ENCODE results near the gene NEAT1.

The NEAT1 gene

GRCh38 chr11:65430406-65431217, 8.0 kb downstream of the NEAT1 start:
- Histone ChIP-seq H4K20me1 (ENCODE audit: insufficient read depth, low read length, poor library complexity, severe bottlenecking) (peaks cover 70% of the 10 kb centered on the region), H3K4me1 (ENCODE audit: insufficient read depth, low read length, poor library complexity, severe bottlenecking) (peaks cover 72% of the 10 kb centered on the region), H3K4me2 (ENCODE audit: low read depth, low read length, poor library complexity, severe bottlenecking) (peak overlapping the region; percentile 99), H3K9ac (ENCODE audit: low read depth, low read length, poor library complexity, severe bottlenecking) (peak overlapping the region; percentile 100), H3K27me3 (ENCODE audit: insufficient read depth, low read length, poor library complexity, severe bottlenecking) (no peaks in the 10 kb centered on the region), H3F3A (ENCODE audit: low read depth) (peaks cover 26% of the 10 kb centered on the region), H3K4me3 (ENCODE audit: low read length, poor library complexity, severe bottlenecking) (peak overlapping the region; percentile 94), H3K9me2 (replicated peaks; ENCODE audit: low read depth, low read length) (no peaks in the 10 kb centered on the region), H2AFZ (ENCODE audit: low read length) (no peak overlapping the region), H3K36me3 (ENCODE audit: insufficient read depth, low read length) (peaks cover 8% of the 10 kb centered on the region), H3K9me3 (ENCODE audit: insufficient read depth, low read depth, low read length) (no peaks in the 10 kb centered on the region), H3K79me2 (ENCODE audit: insufficient read depth, low read length) (peaks cover 93% of the 10 kb centered on the region)
- TF ChIP-seq EZH2phosphoT487 (IDR thresholded peaks at IDR 0.05; ENCODE audit: borderline replicate concordance), result no peak
- TF ChIP-seq CTCF (conservative IDR thresholded peaks at IDR 0.05; ENCODE audit: low read length), result no peak

DNA sequence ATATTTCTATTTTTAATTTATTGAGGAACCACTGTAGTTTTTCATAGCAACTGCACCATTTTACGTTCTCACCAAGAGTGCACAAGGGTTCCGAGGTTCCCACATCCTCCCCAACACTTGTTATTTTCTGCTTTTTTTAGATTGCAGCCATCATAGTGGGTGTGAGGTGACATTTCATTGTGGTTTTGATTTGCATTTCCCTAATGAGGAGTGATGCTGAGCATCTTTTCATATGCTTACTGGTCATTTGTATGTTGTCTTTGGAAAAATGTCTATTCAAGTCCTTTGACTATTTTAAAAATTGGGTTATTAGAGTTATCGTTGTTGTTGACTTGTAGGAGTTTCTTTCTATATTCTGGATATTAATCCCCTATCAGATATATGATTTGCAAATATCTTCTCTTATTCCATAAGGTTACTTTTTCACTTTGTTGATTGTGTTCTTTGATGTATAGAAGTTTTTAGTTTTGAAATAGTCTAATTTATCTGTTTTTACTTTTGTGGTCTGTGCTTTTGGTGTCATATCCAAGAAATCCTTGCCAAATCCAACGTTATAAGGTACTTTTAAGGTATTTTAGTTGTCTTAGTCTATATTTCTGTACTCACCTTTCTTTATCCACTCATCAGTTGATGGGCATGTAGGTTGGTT, 9.0 kb downstream of the NEAT1 start:
- H2AFZ ChIP-seq (ENCODE audit: low read length), result no peak overlapping the region
- H3F3A ChIP-seq (ENCODE audit: low read depth), result peaks cover 24% of the 10 kb centered on the region
- H3K4me2 ChIP-seq (ENCODE audit: low read depth, low read length, poor library complexity, severe bottlenecking), result peak overlapping the region; percentile 99
- H3K79me2 ChIP-seq (ENCODE audit: insufficient read depth, low read length), result peaks cover 83% of the 10 kb centered on the region
- H3K9me2 ChIP-seq (replicated peaks; ENCODE audit: low read depth, low read length), result no peaks in the 10 kb centered on the region
- H3K36me3 ChIP-seq (ENCODE audit: insufficient read depth, low read length), result peaks cover 11% of the 10 kb centered on the region; the same call in 1 of the 2 replicates
- no peaks in the 10 kb centered on the region for H3K27me3 ChIP-seq (ENCODE audit: insufficient read depth, low read length, poor library complexity, severe bottlenecking)
- H3K9ac ChIP-seq (ENCODE audit: low read depth, low read length, poor library complexity, severe bottlenecking), result peak overlapping the region; percentile 100
- H3K9me3 ChIP-seq (ENCODE audit: insufficient read depth, low read depth, low read length), result no peaks in the 10 kb centered on the region
- H3K4me3 ChIP-seq (ENCODE audit: low read length, poor library complexity, severe bottlenecking), result peak overlapping the region; percentile 94
- peaks cover 63% of the 10 kb centered on the region for H3K4me1 ChIP-seq (ENCODE audit: insufficient read depth, low read length, poor library complexity, severe bottlenecking)
- TF ChIP-seq EZH2phosphoT487 (IDR thresholded peaks at IDR 0.05; ENCODE audit: borderline replicate concordance) (no peak), CTCF (conservative IDR thresholded peaks at IDR 0.05; ENCODE audit: low read length) (no peak)
- H4K20me1 ChIP-seq (ENCODE audit: insufficient read depth, low read length, poor library complexity, severe bottlenecking), result peaks cover 60% of the 10 kb centered on the region

DNA sequence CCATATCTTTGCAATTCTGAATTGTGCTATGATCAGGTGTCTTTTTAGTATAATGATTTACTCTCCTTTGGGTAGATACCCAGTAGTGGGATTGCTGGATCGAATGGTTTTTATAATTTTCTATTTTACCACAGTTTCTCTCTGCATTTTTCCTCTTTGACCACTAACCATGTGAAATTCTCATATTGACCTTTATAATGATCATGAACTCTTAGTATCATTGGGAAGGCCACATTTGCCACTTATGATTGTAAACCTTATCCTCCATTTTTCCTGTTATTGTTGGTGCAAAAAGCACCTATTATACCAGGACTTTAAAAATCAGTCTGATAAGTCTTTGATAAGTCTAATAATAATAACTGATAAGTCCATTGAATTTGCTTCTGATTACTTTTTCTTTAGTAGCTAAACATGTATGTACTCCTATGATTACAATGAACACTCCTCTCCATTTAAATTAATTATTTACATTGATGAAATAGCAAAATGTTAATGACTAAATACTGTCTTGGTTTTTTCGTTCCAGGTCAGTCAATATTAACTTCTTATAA, 9.6 kb downstream of the NEAT1 start:
- Histone ChIP-seq H3K9me3 (ENCODE audit: insufficient read depth, low read depth, low read length) (no peaks in the 10 kb centered on the region), H3K79me2 (ENCODE audit: insufficient read depth, low read length) (peaks cover 77% of the 10 kb centered on the region), H3F3A (ENCODE audit: low read depth) (peaks cover 24% of the 10 kb centered on the region), H3K9ac (ENCODE audit: low read depth, low read length, poor library complexity, severe bottlenecking) (no peak overlapping the region), H3K4me3 (ENCODE audit: low read length, poor library complexity, severe bottlenecking) (no peak overlapping the region), H3K4me1 (ENCODE audit: insufficient read depth, low read length, poor library complexity, severe bottlenecking) (peaks cover 57% of the 10 kb centered on the region), H4K20me1 (ENCODE audit: insufficient read depth, low read length, poor library complexity, severe bottlenecking) (peaks cover 54% of the 10 kb centered on the region), H2AFZ (ENCODE audit: low read length) (no peak overlapping the region), H3K4me2 (ENCODE audit: low read depth, low read length, poor library complexity, severe bottlenecking) (peak overlapping the region; percentile 99), H3K9me2 (replicated peaks; ENCODE audit: low read depth, low read length) (no peaks in the 10 kb centered on the region), H3K27me3 (ENCODE audit: insufficient read depth, low read length, poor library complexity, severe bottlenecking) (no peaks in the 10 kb centered on the region), H3K36me3 (ENCODE audit: insufficient read depth, low read length) (peaks cover 12% of the 10 kb centered on the region; the same call in 1 of the 2 replicates)
- TF ChIP-seq EZH2phosphoT487 (IDR thresholded peaks at IDR 0.05; ENCODE audit: borderline replicate concordance) (no peak), CTCF (conservative IDR thresholded peaks at IDR 0.05; ENCODE audit: low read length) (no peak)
